DND-41 (cell line): ENCODE data around the gene TMEM178B.
"Not testable (repeated sequence)": the region's sequence is repeated elsewhere in the genome, so short reads cannot be mapped to it uniquely, and the experiment has no call there.

Experiments used
- CTCF ChIP-seq: IDR thresholded peaks from 2 replicates; pipeline ENCODE4 v1.5.1; 2012; ENCODE audit warnings: borderline replicate concordance, low read length, moderate library complexity, mild to moderate bottlenecking; ENCODE audit not compliant: poor library complexity, severe bottlenecking; ENCODE audit errors: extremely low read depth
- EZH2 ChIP-seq: IDR thresholded peaks from 3 replicates; pipeline ENCODE4 v1.6.1; 2012; ENCODE audit warnings: borderline replicate concordance, low read depth, mild to moderate bottlenecking, moderate library complexity, low read length, inconsistent platforms; ENCODE audit not compliant: severe bottlenecking

- not testable (repeated sequence) for TF ChIP-seq CTCF, EZH2
Observed at GRCh38 chr7:141383356-141383755, 309.5 kb downstream of the TMEM178B start.
